Esophagus squamous epithelium (tissue), 4 donors: ENCODE results near the gene FLYWCH1.

Source experiments
- POLR2A ChIP-seq, 4 donors: fragments of 450-650 bp; IDR thresholded peaks; one replicate each; pipeline ENCODE4 v1.6.1; 2017; ENCODE audit warnings: antibody characterized with exemption in 4 of 4, mild to moderate bottlenecking in 4 of 4, moderate library complexity in 3 of 4
- TF ChIP-seq, protein P1 (sequence below), 6 experiments: fragments of 450-650 bp in 4 of 6; fragments of 200-600 bp in 2 of 6; sonication (generic) in 2 of 6; IDR thresholded peaks; one replicate each; pipeline ENCODE4 v1.5.1; 2016 to 2019; ENCODE audit warnings: antibody characterized with exemption in 6 of 6, mild to moderate bottlenecking in 4 of 6, moderate library complexity in 4 of 6

DNA sequence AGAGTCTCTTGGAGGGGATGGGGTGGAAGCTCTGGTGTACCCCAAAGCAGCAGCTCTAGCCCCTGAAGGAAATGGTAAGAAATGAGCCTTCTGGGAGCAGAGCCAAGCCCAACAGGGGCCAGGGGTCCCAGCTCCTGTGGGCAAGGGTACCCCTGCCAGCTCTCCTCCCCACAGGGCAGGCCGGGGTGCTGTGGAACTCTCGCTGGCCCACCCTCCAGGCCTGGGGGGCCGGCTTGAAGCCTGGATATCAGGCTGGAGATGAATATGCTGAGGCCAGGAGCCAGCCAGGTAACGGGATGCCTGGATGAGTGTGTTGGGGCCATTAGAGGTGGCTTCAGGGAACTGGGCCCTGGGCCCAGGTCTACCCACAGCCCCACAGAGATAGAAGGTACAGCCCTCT, 88.8 kb downstream of the FLYWCH1 start:
- TF ChIP-seq, protein P1, sequence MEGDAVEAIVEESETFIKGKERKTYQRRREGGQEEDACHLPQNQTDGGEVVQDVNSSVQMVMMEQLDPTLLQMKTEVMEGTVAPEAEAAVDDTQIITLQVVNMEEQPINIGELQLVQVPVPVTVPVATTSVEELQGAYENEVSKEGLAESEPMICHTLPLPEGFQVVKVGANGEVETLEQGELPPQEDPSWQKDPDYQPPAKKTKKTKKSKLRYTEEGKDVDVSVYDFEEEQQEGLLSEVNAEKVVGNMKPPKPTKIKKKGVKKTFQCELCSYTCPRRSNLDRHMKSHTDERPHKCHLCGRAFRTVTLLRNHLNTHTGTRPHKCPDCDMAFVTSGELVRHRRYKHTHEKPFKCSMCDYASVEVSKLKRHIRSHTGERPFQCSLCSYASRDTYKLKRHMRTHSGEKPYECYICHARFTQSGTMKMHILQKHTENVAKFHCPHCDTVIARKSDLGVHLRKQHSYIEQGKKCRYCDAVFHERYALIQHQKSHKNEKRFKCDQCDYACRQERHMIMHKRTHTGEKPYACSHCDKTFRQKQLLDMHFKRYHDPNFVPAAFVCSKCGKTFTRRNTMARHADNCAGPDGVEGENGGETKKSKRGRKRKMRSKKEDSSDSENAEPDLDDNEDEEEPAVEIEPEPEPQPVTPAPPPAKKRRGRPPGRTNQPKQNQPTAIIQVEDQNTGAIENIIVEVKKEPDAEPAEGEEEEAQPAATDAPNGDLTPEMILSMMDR (IDR thresholded peaks at IDR 0.05), result no peak
- TF ChIP-seq POLR2A (IDR thresholded peaks at IDR 0.05), result no peak
